ENCODE results near the gene ZBTB8A. TPM values are rescaled to one million over a fixed set of nuclear protein-coding genes. Genes with fewer than 3 reads are reported as not detected.

The ZBTB8A gene
- total and polyA plus RNA-seq, 2 of the 13 experiments (the other 11 are each of a cell fraction or from before 2014, with no cell fraction given), result 1.3 to 3.7 TPM

DNA sequence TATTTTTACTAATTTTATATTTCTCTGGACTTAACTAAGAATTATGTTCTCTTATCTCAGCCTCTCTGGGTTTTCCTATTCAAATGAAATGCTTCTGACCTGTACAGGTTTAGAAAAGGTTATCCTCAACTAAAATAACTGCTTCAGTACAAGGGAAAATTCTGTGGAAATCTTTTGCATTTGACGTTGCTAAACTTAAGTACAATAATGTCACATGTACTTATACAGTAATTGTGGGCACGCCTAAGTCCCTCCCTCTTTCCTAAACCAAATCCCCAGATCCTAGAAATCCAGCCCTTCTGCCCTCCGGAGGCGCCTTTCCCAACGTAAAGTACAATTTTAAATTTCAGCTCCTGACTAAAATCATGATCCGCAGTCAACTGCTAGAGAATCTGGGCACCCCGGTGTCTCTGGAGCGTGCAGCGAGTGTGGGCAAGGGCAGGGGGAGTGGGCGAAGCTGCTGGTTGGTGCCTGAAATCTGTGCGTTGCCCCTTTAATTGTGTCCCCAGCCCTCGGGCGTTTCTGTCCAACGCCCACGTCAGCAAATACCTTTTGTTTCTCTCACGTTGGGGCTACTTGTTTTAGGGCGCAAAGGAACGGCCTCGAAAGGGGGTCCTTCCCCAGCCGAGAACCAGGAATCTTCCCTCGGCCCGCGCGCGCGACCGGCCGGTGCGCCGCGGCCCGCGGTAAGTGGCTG is at the start of gene ZBTB8A (continued):
- TF ChIP-seq, protein P1, sequence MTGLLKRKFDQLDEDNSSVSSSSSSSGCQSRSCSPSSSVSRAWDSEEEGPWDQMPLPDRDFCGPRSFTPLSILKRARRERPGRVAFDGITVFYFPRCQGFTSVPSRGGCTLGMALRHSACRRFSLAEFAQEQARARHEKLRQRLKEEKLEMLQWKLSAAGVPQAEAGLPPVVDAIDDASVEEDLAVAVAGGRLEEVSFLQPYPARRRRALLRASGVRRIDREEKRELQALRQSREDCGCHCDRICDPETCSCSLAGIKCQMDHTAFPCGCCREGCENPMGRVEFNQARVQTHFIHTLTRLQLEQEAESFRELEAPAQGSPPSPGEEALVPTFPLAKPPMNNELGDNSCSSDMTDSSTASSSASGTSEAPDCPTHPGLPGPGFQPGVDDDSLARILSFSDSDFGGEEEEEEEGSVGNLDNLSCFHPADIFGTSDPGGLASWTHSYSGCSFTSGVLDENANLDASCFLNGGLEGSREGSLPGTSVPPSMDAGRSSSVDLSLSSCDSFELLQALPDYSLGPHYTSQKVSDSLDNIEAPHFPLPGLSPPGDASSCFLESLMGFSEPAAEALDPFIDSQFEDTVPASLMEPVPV (CRISPR knock-in tag; IDR thresholded peaks at IDR 0.05), result no peak
- TF ChIP-seq ZNF556 (CRISPR knock-in tag; IDR thresholded peaks at IDR 0.05; ENCODE audit: borderline replicate concordance), result no peak
- TF ChIP-seq RELA (CRISPR knock-in tag; IDR thresholded peaks at IDR 0.05), result no peak
- TF ChIP-seq ZNF230 (CRISPR knock-in tag; IDR thresholded peaks at IDR 0.05), result no peak
- TF ChIP-seq ZNF12 (CRISPR knock-in tag; IDR thresholded peaks at IDR 0.05), result no peak
- no peak for TF ChIP-seq ZNF660 (CRISPR knock-in tag; IDR thresholded peaks at IDR 0.05; ENCODE audit: borderline replicate concordance, low read depth)
- TF ChIP-seq SOX5 (CRISPR knock-in tag; IDR thresholded peaks at IDR 0.05; ENCODE audit: borderline replicate concordance), result no peak
- TF ChIP-seq NKX3-1 (CRISPR knock-in tag; IDR thresholded peaks at IDR 0.05), result no peak
- no peak for TF ChIP-seq SCMH1 (CRISPR knock-in tag; IDR thresholded peaks at IDR 0.05; ENCODE audit: borderline replicate concordance)
- no peak for TF ChIP-seq NR2F2 (IDR thresholded peaks at IDR 0.05; ENCODE audit: borderline replicate concordance, low read depth)
- TF ChIP-seq ZFX (CRISPR knock-in tag; IDR thresholded peaks at IDR 0.05; ENCODE audit: low read depth), result peak; percentile 62
- 0 out of 2 replicates have a peak, but pooled peaks have one; percentile 11 for TF ChIP-seq BCL6 (CRISPR knock-in tag; IDR thresholded peaks at IDR 0.05)
- no peak for TF ChIP-seq ZNF432 (CRISPR knock-in tag; IDR thresholded peaks at IDR 0.05; ENCODE audit: borderline replicate concordance)
- no peak for TF ChIP-seq ZNF138 (CRISPR knock-in tag; IDR thresholded peaks at IDR 0.05; ENCODE audit: low read depth)
- TF ChIP-seq SIN3B (IDR thresholded peaks at IDR 0.05; ENCODE audit: low read length), result no peak
- TF ChIP-seq ZBTB7A (CRISPR knock-in tag; IDR thresholded peaks at IDR 0.05), result no peak
- TF ChIP-seq KAT8 (CRISPR knock-in tag; IDR thresholded peaks at IDR 0.05), result 0 out of 2 replicates have a peak, but pooled peaks have one; percentile 23
- TF ChIP-seq ZSCAN12 (CRISPR knock-in tag; IDR thresholded peaks at IDR 0.05), result no peak

All from HepG2 (cell line).